OCI-M2 (cell line): ENCODE measurements around the gene FSHR.

Source experiments
- DNase-seq: peaks from one replicate; lab custom pipeline; 2025; ENCODE audit not compliant: unreplicated experiment; lab: John Stamatoyannopoulos, UW

Gene FSHR

DNA sequence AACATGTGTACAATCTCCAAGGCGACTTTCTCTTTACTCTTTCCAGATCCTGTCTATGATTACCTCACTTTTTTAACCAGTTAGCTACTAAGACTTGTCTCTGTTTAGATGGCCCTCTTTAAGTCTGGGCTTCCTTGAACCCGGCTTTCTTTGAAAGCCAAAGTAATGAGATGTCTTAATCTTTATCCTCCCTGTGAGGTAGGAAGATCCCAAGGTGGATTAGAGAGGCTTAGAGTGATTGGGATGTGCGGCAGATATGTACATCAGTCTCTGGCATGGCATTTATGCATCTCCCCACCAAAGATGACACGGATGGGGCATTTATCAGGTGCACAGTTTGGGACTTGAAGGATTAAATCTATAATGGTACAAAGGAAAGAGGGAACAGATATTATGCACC, 186.3 kb downstream of the FSHR start:
- no peak for DNase-seq

DNA sequence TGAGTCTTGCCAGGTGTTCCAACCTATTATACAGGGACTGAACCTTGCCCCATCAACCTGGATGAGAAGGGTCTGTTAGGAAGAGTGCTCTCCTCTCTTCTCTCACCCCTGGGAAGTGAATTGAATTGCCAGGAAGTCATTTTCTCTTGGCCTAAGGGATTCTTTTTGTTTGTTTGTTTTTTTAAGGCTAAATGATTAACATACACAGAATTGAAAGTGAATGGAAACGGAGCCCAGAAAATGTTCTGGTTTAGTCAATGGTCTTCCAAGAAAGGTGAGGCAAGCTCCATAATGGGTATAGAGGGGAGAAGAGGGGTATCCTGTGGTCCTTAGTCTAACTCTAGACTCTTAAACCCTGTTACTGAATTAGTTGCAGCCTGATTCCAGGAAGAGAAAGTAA, 189.1 kb downstream of the FSHR start:
- no peak for DNase-seq

DNA sequence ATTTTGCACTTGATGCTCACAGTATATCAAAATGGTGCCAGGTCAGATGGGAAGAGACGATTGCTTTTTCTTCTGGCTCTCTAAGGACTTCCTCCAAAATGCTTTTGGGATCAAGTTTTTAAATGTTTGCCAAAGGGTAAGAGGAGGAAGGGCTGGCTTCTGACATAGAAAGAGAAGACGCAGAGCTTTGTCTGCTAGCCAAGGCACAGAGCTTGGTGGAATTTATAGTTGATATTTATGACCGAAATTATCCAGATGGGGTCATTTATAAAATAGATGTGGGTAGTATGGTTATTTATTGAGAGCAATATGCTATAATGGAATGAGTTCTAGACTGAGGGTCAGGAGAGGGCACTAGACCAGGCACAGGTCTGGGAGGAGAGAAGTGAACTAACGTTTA, 193.3 kb downstream of the FSHR start:
- DNase-seq, result no peak

DNA sequence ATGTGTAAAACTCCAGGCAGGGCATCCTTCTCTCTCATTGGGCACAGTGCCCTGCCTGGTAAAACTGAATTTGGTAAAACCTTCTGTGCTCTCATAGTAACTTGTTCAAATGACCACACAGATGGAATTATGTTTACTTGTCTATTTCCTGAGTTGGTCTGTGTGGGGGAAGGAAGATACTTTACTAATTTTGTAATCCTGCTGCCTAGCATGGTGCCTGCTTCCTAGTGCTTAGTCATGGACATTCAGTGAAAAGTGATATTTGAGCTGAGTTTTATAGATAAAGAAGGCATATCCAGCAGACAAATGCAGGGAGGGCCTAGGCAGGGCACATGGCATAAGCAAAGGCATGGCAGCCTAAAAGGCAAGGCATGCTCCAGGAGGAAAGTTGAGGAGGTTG, 199.4 kb downstream of the FSHR start:
- no peak for DNase-seq

DNA sequence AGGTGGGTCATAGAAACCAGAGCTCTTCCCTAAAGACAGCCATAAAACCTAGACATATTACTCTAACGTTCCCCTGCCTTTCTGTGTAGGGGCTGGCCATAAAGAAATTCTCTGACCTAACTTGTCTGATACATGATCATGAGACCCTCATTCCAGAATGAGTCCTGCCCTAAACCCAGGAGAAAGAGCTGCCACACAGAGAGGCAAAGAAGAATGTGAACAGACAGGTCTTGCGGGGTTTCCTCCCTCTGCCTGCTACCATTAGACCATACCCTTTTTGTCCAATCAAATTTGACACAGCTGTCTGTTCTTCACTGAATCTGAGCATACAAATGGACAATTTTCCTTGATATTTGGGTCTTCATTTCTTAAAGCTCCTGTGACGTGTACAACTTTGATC, 200.0 kb downstream of the FSHR start:
- DNase-seq, result no peak

DNA sequence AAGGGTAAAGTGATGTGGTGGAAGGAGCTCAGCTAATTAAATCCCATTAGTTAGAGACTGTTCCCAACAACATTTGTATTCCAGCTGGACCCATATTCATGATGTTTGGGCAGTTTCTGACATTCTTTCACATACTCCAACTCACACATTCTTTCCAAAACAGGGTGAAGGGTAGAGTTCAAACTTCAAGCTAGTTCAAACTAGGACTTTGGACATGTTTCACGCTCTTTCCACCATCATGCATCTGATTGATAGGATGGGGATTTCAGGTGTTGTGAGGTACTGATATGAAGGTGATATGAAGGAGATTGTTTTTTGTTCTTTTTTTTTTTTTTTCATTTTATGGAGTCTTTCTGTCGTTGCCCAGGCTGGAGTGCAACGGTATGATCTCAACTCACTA, 201.7 kb downstream of the FSHR start:
- DNase-seq, result no peak

DNA sequence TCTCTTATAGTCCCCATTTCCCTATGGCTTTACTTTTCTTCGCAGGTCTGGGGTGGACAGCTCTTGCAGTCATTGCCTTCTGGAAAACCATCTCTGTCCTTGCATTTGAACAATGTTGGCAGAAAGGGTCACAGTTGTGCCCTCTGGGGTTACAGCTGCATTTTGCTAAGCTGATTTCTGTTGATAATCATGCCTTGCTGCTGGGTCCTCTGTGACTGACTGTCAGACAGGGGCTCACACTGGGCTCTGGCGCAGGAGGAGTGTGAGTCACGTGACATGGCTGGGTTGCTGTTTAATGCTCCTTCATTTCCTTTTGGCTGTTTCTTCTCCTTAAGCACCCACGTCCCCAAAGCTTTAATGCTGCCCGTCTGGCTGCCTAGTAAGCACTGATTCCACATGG, 202.2 kb downstream of the FSHR start:
- no peak for DNase-seq

DNA sequence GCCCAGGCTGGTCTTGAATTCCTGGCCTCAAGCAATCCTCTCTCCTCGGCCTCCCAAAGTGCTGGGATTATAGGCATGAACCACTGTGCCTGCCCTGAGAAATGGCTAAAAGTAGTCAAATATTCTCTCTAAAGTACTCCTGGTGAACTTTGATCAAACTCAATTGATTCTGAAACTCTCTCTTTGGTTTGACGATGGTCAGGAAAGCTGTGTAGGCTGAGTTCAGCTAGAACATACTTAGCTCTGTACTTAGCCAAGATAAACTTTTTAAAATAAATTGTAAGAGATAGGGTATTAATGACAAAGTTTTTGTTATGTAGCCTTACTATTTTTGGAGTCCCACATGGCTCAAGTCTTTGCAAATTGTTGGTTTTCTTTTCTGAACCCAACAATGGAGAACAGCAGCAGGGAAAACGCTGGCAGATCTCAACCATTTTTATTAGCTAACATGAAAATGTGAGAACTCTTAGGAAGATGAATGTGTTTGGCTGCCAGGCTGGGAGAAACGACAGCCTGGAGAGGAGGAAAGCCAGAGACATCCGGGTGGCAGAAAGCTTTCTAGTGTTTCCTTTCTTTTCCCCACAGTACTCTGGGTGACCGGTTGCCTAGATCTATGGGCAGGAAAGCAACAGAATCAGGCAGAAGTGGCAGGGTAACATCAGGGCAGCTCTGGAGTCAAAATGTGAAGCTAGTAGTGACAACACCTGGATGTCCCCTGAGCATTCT, 205.8 kb downstream of the FSHR start:
- no peak for DNase-seq

DNA sequence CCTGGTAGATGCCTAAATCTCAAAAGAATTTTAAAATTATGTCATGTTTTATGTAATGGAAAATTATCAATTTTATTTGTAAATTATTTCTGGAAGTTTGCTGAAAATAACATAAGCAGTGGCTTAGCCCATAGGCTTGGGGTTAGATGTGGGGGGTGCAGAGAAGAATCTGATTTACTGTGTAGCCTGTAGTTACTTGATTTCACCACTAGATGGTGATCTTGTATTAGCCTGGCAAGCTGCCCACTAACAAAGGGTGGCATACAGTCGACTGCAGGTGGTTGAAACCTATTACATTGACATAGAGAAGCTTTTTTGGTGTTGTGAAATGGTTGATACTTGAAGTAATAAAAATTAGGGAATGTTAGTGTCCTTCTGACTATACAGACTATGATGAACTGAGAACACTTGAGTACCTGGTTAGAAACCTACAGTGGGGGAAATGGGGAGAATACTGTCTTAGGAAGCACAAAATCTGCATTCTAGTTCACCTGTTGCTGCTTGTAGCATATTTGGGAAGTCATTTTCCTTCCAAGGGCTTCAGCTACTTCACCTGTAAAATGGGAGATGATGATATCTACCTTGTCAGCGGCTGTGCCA, 207.8 kb downstream of the FSHR start:
- peak; percentile 1 for DNase-seq

DNA sequence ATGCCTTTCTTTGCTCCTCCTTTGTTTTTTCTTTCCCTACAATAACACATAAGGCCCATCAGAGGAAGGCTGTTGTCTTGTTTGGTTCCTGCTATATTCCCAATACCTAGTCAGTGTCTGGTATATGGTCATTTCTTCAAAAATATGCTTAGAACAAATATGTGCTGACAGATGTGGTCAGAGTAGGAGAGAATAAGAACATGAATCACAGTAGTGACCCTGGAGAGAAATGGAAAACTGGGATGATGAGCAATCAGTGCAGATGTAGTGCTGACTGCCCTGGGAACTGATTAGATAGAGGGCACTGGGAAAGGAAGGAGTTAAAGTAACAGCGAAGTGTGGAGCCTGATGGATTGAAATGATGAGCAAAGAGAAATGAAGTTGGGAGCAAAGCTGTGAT, 209.4 kb downstream of the FSHR start:
- DNase-seq, result no peak

DNA sequence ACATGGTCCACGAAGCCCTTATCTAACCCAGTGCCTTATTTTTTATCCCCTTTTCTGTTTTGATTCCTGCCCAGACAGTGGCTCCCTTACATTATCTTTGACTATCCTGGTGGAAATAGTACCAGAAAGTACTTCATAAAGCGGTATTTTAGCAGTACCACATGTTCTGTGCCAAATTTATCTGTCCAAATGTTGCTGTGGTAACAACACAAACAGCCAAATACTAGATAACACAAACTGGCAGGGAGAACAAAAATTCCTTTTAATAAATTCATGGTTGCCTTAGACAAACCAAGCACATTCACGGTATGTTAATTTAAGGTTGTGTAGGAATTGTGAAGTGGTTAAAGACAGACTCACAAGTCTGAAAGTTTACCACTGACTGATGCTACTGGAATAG, 210.9 kb downstream of the FSHR start:
- no peak for DNase-seq

DNA sequence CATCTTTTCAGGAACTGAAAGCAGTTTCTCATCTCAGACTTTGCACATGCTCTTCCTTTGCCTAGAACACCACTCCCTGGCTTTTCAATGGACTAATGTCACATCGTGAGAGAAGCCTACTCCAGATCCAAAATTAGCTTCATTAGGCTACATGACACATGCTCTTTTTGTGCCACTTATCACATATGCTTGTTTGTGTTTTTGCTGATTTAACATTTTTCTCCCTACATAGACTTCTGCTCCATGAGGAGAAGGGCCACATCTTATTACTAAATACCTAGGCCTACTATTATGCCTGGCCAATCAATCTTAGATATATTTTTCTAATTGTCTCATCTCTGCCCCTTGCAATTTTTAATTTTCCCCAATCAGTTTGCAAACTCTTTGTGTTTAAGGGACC, 212.4 kb downstream of the FSHR start:
- DNase-seq, result no peak

DNA sequence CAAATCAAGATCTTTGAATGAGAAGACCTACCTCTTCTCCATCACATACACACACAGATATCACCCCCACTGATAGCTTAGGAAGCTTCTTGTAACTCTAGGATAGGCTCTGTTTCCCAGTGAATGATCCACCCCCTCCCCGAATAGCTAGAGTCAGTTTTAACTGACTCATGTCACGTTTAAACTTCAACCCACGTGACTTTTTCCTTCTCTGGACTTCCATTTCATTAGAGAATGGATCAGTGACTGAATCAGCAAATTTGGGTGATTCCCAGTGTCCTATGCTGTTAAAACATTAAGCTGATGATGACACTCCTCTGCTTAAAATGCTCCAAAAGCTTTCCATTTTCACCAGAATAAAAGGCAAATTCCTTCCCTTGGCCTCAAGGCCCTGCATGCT, 212.9 kb downstream of the FSHR start:
- no peak for DNase-seq

DNA sequence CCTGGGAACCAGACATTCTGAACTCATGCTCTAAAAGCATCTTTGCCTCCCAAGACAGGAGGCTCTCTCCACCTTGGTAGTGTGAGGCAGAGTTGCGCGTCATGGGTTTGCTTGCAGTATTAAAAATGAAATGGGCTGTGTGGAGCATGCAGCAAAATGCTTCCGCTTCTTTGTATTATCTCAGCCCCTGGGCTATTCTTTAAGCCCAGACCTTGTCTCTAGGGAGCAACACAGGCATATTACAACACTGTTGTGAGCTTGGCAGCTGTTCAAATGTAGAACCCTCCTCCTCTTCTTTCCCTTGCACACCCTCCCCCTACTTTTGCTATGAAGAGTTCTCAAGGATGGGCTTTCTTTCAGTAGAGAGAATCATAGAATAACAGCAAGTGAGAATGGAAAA, 213.7 kb downstream of the FSHR start:
- no peak for DNase-seq

DNA sequence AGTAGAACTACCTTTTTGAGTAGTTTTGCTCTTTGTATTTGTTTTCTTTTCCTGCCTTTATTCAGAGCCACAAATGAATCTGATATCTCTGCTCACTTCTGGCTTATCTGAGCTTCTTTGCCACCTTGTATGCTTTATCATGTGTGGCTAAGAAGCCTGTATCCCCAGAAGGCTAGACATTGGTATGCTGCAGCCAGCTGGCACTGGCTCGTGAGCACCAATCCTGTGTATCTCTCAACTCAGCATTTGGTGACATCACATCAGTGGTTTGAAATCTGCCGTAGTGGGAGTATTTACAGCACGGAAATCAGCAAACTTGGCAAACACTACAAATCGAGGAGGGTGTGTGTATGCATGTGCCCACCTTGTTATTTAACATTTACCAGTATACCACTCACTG, 215.1 kb downstream of the FSHR start:
- DNase-seq, result no peak

DNA sequence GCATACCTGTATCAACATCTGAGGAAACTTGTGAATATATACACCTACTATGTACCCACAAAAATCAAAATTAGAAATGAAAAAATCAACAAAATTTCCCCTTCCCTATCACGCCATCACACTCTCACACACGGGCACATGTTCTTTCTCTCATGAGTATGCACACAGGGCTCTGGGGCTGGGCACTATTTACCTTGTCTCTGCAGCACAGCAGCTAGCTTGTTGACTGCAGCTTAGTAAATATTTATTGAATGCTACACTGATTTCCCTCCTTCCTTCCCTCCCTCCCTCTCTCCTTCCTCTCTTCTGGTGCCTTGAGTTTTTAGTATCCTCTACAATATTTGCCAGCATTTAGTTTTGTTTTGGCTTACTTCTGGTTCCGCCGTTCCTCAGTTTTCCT, 216.1 kb downstream of the FSHR start:
- no peak for DNase-seq

DNA sequence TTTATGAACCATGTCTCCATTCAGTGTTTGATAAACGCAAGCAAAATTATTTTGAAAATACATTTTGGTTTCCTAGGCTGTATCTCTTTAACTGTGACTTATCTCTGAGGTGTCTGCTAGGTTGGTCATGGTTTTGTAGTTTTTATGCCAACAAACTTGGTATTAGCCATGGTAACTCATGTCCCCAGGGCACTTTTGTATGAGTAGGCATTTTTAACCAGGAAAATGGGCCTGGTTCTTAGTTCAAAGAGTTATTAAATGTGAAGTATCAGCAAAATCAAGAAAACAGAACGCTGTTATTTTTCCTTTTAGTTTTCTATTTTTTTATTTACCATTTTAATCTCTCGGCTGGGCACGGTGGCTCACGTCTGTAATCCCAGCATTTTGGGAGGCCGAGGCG, 219.5 kb downstream of the FSHR start:
- DNase-seq, result no peak

DNA sequence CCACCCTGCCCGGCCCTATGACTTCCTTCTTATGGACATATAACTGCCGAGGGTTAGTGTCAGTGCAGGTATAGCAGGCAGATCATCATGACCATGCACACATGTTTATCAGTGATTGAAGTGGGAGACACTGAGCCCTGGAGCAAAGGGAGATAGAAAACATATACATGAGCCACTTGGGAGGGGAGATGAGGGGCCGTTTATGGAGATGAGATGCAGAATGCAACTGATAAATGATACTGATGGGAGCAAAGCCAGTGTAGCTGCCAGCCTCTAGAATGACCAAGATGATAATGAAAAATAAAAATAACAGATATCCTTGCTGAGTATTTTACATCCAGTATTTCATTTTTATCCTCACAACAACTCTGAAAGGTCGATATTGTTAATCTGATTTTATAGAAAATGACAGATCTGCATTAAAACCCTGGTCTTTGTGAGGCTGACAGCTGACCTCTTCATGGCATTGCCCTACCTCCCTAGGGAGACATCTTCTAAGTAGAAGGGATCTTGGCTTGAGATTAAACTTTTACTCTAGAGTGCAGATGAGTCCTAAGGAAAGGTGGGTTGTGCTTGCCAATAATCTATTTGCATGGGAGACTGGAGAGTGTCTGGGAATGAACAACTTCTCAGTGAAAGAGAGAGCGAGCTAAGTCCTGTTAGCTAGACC, 220.4 kb downstream of the FSHR start:
- no peak for DNase-seq

DNA sequence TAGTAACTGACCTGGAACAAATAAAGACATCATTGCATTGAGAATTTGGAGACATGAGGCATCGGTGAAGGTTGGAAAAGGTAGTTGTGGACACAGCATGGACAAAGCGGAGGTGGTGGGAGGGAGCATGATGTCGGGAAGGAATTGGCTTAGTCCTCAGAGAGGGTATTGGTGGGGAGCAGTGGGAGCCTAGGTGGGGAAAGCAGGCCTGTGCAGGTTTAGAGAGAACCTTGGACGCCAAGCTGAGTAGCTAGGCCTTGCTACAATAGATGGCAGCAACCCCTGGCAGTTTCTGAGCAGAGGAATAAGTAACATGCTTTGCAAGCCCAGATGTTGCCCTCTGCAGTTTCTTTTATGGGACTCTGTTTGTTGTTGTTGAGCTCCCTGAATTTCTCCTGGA, 221.6 kb downstream of the FSHR start:
- DNase-seq, result no peak

DNA sequence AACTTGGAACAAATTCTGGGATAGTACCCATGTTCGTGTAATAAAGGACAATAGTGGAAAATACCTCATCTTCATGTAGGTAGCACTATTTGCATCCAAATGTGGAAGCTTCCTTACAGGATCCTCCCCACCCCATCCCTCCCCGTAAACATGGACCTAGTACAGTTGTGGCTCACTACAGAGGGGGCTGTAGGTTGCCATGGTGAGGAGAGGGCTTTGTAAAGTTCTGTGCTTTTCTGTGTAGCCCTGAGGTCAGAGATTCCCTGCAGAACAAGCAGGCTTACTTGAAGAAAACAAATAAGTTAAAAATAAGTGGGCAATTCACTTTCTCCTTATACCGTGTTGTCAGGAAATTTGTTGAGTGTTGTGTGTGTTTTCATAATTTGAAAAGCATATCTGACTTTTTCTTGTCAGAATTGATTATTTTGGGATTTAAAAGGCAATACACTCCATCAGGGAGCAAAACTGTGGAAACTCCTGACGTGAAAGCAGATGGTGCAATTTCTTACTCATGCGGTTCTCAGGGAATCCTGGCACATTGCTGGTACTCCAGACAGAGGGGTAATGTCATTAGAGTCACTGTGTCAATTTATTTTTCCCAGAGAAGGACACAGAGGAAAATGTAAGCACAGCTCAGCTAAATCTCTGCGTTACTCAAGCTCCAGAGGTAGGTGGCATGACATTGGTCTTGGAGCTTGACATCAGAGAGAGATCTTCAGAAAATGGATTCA, 224.6 kb downstream of the FSHR start:
- DNase-seq, result no peak

DNA sequence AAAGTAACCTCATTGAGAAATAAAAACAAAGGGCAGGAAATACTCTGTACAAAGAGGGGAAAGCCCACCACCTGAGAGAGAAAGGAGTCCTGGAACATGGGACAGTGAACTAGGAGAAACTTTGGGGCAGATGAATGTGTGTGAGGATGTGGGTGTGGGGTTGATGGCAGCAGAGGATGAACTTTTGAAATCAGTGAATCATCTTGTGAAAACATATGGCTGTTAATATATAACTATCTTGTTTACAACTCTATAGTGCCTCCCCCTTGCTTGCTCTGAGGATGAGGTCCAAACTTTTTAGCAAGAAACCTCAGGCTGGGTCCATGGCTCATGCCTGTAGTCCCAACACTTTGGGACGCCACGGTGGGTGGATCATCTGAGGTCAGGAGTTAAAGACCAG, 227.0 kb downstream of the FSHR start:
- no peak for DNase-seq

DNA sequence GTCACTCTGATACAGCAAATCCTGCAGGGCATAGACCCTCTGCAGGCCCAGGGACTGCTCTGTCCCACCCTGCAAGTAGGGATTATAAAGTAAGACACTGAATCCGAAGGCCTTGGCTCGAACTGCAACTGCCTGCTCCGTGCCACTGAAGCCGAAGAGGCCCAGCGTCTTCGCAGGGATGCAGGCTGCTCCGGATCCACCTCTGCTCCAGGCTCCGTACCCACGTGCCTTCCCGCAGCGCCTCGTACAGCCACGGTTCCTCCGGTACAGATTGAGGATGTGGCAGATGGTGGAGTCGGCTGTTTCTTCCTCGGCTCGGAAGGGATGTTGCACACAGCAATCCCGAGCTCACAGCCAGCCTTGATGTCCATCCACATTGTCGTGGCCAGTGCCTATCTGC, 238.4 kb downstream of the FSHR start:
- DNase-seq, result no peak
